Loucy (cell line): ENCODE results near the gene ADM.

Experiments used
- H2AFZ ChIP-seq: fragments of 200-600 bp; sonication (generic); 2 replicates; pipeline ENCODE4 v1.6.0; 2016; ENCODE audit warnings: antibody characterized with exemption, mild to moderate bottlenecking, low read length, moderate library complexity
- H3F3A ChIP-seq: fragments of 200-600 bp; 2 replicates; pipeline ENCODE4 v1.6.0; 2016; ENCODE audit warnings: antibody characterized with exemption, low read depth, mild to moderate bottlenecking
- H3K27me3 ChIP-seq: fragments of 200-600 bp; sonication (generic); 2 replicates; pipeline ENCODE4 v1.6.1; 2014; ENCODE audit warnings: low read length, mild to moderate bottlenecking; ENCODE audit not compliant: insufficient read depth, poor library complexity, severe bottlenecking
- H3K36me3 ChIP-seq: fragments of 200-600 bp; sonication (generic); 2 replicates; pipeline ENCODE4 v1.6.1; 2016; ENCODE audit warnings: low read length; ENCODE audit not compliant: insufficient read depth
- H3K4me1 ChIP-seq: fragments of 200-600 bp; sonication (generic); 2 replicates; pipeline ENCODE4 v1.5.1; 2014; ENCODE audit warnings: low read length, mild to moderate bottlenecking; ENCODE audit not compliant: insufficient read depth, poor library complexity, severe bottlenecking
- H3K4me2 ChIP-seq: fragments of 200-600 bp; sonication (generic); 2 replicates; pipeline ENCODE4 v1.6.0; 2014; ENCODE audit warnings: antibody characterized with exemption, low read length, low read depth, mild to moderate bottlenecking; ENCODE audit not compliant: poor library complexity, severe bottlenecking
- H3K4me3 ChIP-seq: fragments of 200-600 bp; sonication (generic); 2 replicates; pipeline ENCODE4 v1.5.1; 2014; ENCODE audit warnings: low read length, mild to moderate bottlenecking, mixed read lengths; ENCODE audit not compliant: poor library complexity, severe bottlenecking
- H3K79me2 ChIP-seq: fragments of 200-600 bp; sonication (generic); 2 replicates; pipeline ENCODE4 v1.6.1; 2014; ENCODE audit warnings: low read length; ENCODE audit not compliant: insufficient read depth
- H3K9ac ChIP-seq: fragments of 200-600 bp; sonication (generic); 2 replicates; pipeline ENCODE4 v1.6.0; 2014; ENCODE audit warnings: mild to moderate bottlenecking, low read depth, low read length, moderate library complexity; ENCODE audit not compliant: poor library complexity, severe bottlenecking
- H3K9me2 ChIP-seq: fragments of 200-600 bp; sonication (generic); replicated peaks from 2 replicates; pipeline ENCODE4 v1.6.1; 2016; ENCODE audit warnings: low read depth, low read length, mixed read lengths
- H3K9me3 ChIP-seq: fragments of 200-600 bp; sonication (generic); 2 replicates; pipeline ENCODE4 v1.6.1; 2014; ENCODE audit warnings: mild to moderate bottlenecking, antibody characterized with exemption, low read length, low read depth; ENCODE audit not compliant: insufficient read depth
- H4K20me1 ChIP-seq: fragments of 200-600 bp; sonication (generic); 2 replicates; pipeline ENCODE4 v1.6.0; 2014; ENCODE audit warnings: antibody characterized with exemption, low read length, mild to moderate bottlenecking; ENCODE audit not compliant: insufficient read depth, poor library complexity, severe bottlenecking
- EZH2phosphoT487 ChIP-seq: fragments of 200-600 bp; IDR thresholded peaks from 2 replicates; pipeline ENCODE4 v1.6.1; 2018; ENCODE audit warnings: antibody characterized with exemption, mild to moderate bottlenecking, moderate library complexity, borderline replicate concordance
- TF ChIP-seq, protein P1 (sequence below): fragments of 200-600 bp; sonication (generic); conservative IDR thresholded peaks from 2 replicates; pipeline ENCODE4 v1.5.1; 2014; ENCODE audit warnings: mild to moderate bottlenecking, antibody characterized with exemption, low read length

The ADM gene

DNA sequence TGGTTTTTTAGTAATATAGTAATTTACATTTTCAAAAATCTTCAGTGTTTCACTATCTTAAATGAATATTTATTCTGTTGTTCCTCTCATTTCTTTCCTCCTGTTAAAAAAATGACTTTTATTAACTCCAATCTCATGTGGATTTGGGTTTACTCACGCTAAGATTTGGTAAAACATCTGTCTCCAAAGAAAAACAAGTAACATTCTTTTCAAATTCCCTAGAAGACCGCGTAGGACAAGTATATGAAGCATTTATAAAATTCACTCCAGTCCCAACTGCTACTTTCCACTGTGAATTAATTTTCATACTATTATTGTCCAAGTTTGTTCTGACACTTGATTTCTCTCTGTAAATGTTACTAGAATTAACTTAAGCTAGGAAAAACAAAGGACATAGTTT, 37.1 kb upstream of the ADM start:
- H3K4me3 ChIP-seq = no peak overlapping the region
- no peak overlapping the region for H3K4me2 ChIP-seq
- H3F3A ChIP-seq = no peaks in the 10 kb centered on the region
- H3K9me2 ChIP-seq = no peaks in the 10 kb centered on the region
- TF ChIP-seq, protein P1, sequence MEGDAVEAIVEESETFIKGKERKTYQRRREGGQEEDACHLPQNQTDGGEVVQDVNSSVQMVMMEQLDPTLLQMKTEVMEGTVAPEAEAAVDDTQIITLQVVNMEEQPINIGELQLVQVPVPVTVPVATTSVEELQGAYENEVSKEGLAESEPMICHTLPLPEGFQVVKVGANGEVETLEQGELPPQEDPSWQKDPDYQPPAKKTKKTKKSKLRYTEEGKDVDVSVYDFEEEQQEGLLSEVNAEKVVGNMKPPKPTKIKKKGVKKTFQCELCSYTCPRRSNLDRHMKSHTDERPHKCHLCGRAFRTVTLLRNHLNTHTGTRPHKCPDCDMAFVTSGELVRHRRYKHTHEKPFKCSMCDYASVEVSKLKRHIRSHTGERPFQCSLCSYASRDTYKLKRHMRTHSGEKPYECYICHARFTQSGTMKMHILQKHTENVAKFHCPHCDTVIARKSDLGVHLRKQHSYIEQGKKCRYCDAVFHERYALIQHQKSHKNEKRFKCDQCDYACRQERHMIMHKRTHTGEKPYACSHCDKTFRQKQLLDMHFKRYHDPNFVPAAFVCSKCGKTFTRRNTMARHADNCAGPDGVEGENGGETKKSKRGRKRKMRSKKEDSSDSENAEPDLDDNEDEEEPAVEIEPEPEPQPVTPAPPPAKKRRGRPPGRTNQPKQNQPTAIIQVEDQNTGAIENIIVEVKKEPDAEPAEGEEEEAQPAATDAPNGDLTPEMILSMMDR = no peak
- no peak for TF ChIP-seq EZH2phosphoT487
- H3K36me3 ChIP-seq = no peaks in the 10 kb centered on the region
- H3K27me3 ChIP-seq = no peaks in the 10 kb centered on the region
- no peaks in the 10 kb centered on the region for H3K9me3 ChIP-seq
- no peaks in the 10 kb centered on the region for H3K4me1 ChIP-seq
- no peaks in the 10 kb centered on the region for H4K20me1 ChIP-seq
- H3K79me2 ChIP-seq = no peaks in the 10 kb centered on the region
- no peak overlapping the region for H2AFZ ChIP-seq
- H3K9ac ChIP-seq = no peak overlapping the region

DNA sequence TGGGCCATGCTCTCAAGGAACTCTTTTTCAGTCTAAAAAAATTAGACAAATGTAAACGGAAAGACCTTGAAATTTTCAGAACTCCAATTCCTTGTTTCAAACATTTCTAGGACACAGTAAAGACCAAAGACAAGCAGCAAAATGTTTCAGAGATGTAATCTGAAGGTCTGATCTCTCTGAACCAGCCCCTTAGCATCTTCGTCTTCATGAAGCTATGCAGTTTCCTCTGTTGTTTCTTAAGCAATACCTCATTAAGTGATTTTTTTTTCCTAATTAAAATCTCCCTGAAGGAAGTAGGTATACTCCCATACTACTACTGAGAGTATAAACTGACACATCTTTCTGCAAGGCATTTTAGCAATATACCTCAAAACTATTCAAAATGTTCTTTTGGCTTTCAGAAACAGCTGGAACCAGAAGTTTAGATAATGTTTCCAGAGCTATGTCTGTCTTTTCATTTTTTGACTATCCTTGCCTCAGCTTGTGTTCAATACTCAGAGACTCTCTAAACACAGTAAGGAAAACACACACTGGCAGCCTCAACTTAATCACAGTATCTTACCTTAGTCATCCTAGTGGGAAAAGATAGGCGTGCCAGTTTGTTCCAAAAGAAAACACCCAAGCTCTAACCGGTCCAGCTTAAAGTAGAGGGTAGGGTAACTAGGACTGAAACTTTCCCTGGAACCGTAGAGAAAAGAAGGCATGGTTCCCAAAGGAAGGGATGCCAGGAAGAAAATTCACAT, 36.0 kb upstream of the ADM start:
- Histone ChIP-seq H3K9me3 (no peaks in the 10 kb centered on the region), H3K4me3 (no peak overlapping the region), H4K20me1 (no peaks in the 10 kb centered on the region), H2AFZ (no peak overlapping the region), H3K27me3 (no peaks in the 10 kb centered on the region), H3K36me3 (no peaks in the 10 kb centered on the region), H3K9me2 (no peaks in the 10 kb centered on the region), H3K9ac (no peak overlapping the region), H3K79me2 (peaks cover 3% of the 10 kb centered on the region; the same call in 1 of the 2 replicates), H3K4me2 (no peak overlapping the region), H3K4me1 (no peaks in the 10 kb centered on the region), H3F3A (no peaks in the 10 kb centered on the region)
- no peak for TF ChIP-seq EZH2phosphoT487
- TF ChIP-seq, protein P1 = no peak

DNA sequence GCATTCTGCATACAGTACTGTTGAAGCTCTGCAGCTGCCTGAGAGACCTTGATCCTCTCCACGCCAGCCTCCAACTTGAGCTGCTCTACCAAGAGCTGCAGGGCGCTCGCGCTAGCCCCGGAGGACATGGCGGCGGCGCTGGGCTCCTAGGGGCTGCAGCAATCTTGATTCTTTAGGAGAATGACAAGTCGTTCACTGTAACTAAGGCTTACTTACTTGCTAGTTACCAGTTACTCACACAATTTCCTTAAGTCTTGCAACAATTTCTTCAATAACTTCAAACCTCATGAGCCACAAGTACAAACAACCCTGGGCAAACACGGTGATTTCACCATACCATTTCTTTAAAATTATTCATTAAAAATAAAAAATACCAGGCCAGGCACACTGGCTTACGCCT, 32.7 kb upstream of the ADM start:
- peaks cover 3% of the 10 kb centered on the region; the same call in 1 of the 2 replicates for H3K79me2 ChIP-seq

More for the DNA sequence above, 32.7 kb upstream of the ADM start:
- no peak overlapping the region for H3K9ac ChIP-seq
- H3F3A ChIP-seq = no peaks in the 10 kb centered on the region
- H3K9me3 ChIP-seq = no peaks in the 10 kb centered on the region
- no peaks in the 10 kb centered on the region for H3K4me1 ChIP-seq
- no peaks in the 10 kb centered on the region for H3K36me3 ChIP-seq
- no peaks in the 10 kb centered on the region for H3K9me2 ChIP-seq
- no peaks in the 10 kb centered on the region for H3K27me3 ChIP-seq
- no peak overlapping the region for H3K4me3 ChIP-seq
- H4K20me1 ChIP-seq = no peaks in the 10 kb centered on the region
- no peak overlapping the region for H2AFZ ChIP-seq
- TF ChIP-seq, protein P1 = no peak
- TF ChIP-seq EZH2phosphoT487 = no peak
- no peak overlapping the region for H3K4me2 ChIP-seq
